KMS-11 (cell line): ENCODE data around the gene WIPF3.

ENCODE experiments used
- H2AFZ ChIP-seq: fragments of 200-600 bp; sonication (generic); 2 replicates; pipeline ENCODE4 v1.6.1; 2016; ENCODE audit warnings: antibody characterized with exemption, mixed run types, low read depth
- H3K27ac ChIP-seq: fragments of 200-600 bp; sonication (generic); 2 replicates; pipeline ENCODE4 v1.6.1; 2016; ENCODE audit warnings: mild to moderate bottlenecking, mixed run types
- H3K27me3 ChIP-seq: fragments of 200-600 bp; sonication (generic); 2 replicates; pipeline ENCODE4 v1.6.1; 2017; ENCODE audit warnings: mild to moderate bottlenecking, low read depth, mixed run types, moderate library complexity; ENCODE audit not compliant: insufficient read depth
- H3K36me3 ChIP-seq: fragments of 200-600 bp; sonication (generic); 2 replicates; pipeline ENCODE4 v1.6.1; 2017; ENCODE audit warnings: mild to moderate bottlenecking, mixed run types; ENCODE audit not compliant: insufficient read depth
- H3K4me1 ChIP-seq: fragments of 200-600 bp; sonication (generic); 2 replicates; pipeline ENCODE4 v1.6.1; 2016; ENCODE audit warnings: mild to moderate bottlenecking, low read depth, mixed run types; ENCODE audit not compliant: poor library complexity, severe bottlenecking
- H3K4me2 ChIP-seq: fragments of 200-600 bp; sonication (generic); 2 replicates; pipeline ENCODE4 v1.7.0; 2016; ENCODE audit warnings: mild to moderate bottlenecking, mixed run types
- H3K4me3 ChIP-seq: fragments of 200-600 bp; sonication (generic); IDR thresholded peaks from 2 replicates; pipeline ENCODE4 v1.6.1; 2017; ENCODE audit warnings: low read depth, low read length, mixed read lengths; ENCODE audit not compliant: insufficient read depth
- H3K79me2 ChIP-seq: fragments of 200-600 bp; sonication (generic); 2 replicates; pipeline ENCODE4 v1.6.1; 2016; ENCODE audit warnings: low read depth, mixed run types; ENCODE audit not compliant: insufficient read depth
- H3K9ac ChIP-seq: fragments of 200-600 bp; sonication (generic); 2 replicates; pipeline ENCODE4 v1.6.1; 2016; ENCODE audit warnings: mild to moderate bottlenecking, mixed run types
- H4K20me1 ChIP-seq: fragments of 200-600 bp; sonication (generic); 2 replicates; pipeline ENCODE4 v1.6.1; 2016; ENCODE audit warnings: mild to moderate bottlenecking, mixed run types; ENCODE audit not compliant: insufficient read depth
- TF ChIP-seq, protein P1 (sequence below): fragments of 200-600 bp; sonication (generic); conservative IDR thresholded peaks from 2 replicates; pipeline ENCODE4 v1.6.1; 2017; ENCODE audit warnings: low read depth, mild to moderate bottlenecking, antibody characterized with exemption, low read length, moderate library complexity, mixed read lengths

WIPF3 gene

GRCh38 chr7:29805886-29806207 is 461 bp upstream of the WIPF3 start:
- H3K9ac ChIP-seq = no peak overlapping the region; the same call in 1 of the 2 replicates
- H3K4me3 ChIP-seq = no peak overlapping the region

GRCh38 chr7:29806995-29807841 is 910 bp downstream of the WIPF3 start:
- Histone ChIP-seq H3K4me1 (peaks cover 33% of the 10 kb centered on the region), H3K27ac (no peak overlapping the region), H3K9ac (no peak overlapping the region), H3K4me2 (peak overlapping the region; percentile 76), H3K36me3 (no peaks in the 10 kb centered on the region), H3K79me2 (no peaks in the 10 kb centered on the region), H3K4me3 (no peak overlapping the region), H3K27me3 (peaks cover 30% of the 10 kb centered on the region), H4K20me1 (no peaks in the 10 kb centered on the region), H2AFZ (peak overlapping the region; percentile 85; the same call in 1 of the 2 replicates)
- TF ChIP-seq, protein P1, sequence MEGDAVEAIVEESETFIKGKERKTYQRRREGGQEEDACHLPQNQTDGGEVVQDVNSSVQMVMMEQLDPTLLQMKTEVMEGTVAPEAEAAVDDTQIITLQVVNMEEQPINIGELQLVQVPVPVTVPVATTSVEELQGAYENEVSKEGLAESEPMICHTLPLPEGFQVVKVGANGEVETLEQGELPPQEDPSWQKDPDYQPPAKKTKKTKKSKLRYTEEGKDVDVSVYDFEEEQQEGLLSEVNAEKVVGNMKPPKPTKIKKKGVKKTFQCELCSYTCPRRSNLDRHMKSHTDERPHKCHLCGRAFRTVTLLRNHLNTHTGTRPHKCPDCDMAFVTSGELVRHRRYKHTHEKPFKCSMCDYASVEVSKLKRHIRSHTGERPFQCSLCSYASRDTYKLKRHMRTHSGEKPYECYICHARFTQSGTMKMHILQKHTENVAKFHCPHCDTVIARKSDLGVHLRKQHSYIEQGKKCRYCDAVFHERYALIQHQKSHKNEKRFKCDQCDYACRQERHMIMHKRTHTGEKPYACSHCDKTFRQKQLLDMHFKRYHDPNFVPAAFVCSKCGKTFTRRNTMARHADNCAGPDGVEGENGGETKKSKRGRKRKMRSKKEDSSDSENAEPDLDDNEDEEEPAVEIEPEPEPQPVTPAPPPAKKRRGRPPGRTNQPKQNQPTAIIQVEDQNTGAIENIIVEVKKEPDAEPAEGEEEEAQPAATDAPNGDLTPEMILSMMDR = no peak

More at GRCh38 chr7:29805886-29806207, 461 bp upstream of the WIPF3 start:
- Histone ChIP-seq H4K20me1 (no peaks in the 10 kb centered on the region), H3K4me1 (peaks cover 33% of the 10 kb centered on the region), H3K4me2 (peak overlapping the region; percentile 76), H2AFZ (peak overlapping the region; percentile 85), H3K27me3 (peaks cover 30% of the 10 kb centered on the region), H3K27ac (no peak overlapping the region), H3K79me2 (no peaks in the 10 kb centered on the region), H3K36me3 (no peaks in the 10 kb centered on the region)
- TF ChIP-seq, protein P1 = no peak

GRCh38 chr7:29808075-29808801 is 1.9 kb downstream of the WIPF3 start:
- Histone ChIP-seq H3K9ac (no peak overlapping the region), H3K27ac (no peak overlapping the region), H3K4me1 (peaks cover 33% of the 10 kb centered on the region), H3K4me3 (no peak overlapping the region), H3K36me3 (no peaks in the 10 kb centered on the region), H3K79me2 (no peaks in the 10 kb centered on the region), H4K20me1 (no peaks in the 10 kb centered on the region), H2AFZ (no peak overlapping the region), H3K27me3 (peaks cover 30% of the 10 kb centered on the region), H3K4me2 (peak overlapping the region; percentile 60)
- TF ChIP-seq, protein P1 = no peak

DNA sequence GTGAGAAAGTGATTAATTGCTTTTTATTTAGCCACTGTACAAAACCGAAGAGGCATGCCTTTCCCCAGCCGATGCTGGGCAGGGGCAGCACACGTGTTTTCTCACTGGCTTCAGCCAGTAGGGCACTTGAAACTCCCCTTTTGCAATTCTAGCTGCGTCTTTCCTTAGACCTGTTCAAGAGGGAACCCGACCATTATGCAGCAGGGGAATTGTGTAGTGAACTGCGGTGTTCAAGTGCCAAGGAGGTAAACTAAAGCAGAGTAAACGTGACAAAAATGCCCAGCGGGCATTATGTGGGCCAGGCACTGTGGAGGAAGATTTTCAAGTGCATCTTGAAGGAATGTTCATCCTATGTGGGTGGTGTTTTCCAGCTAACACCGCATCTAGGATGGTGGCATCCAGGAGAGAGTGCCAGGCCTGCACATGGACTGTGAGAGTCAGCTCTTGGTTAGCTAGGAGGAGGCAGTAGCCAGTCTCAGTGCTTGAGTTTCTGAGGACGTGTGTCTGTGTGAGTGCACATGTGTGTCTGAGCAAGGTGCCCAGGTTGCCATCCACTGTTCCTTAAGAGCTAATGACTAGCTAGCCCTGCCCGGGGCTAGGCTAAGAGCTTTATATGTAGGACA is 3.3 kb downstream of the WIPF3 start:
- H3K79me2 ChIP-seq = no peaks in the 10 kb centered on the region
- no peak overlapping the region; the same call in 1 of the 2 replicates for H3K4me2 ChIP-seq
- H2AFZ ChIP-seq = no peak overlapping the region
- no peak overlapping the region for H3K4me3 ChIP-seq
- peaks cover 30% of the 10 kb centered on the region for H3K27me3 ChIP-seq
- H4K20me1 ChIP-seq = no peaks in the 10 kb centered on the region
- no peak overlapping the region for H3K27ac ChIP-seq
- TF ChIP-seq, protein P1 = no peak
- no peaks in the 10 kb centered on the region for H3K36me3 ChIP-seq
- peaks cover 33% of the 10 kb centered on the region for H3K4me1 ChIP-seq
- H3K9ac ChIP-seq = no peak overlapping the region
